Stimulated activated effector memory CD8-positive, alpha-beta T cell treated with anti-CD3 and anti-CD28 coated beads, Interleukin-12 subunit alpha, Interleukin-12 subunit beta, amount 100 ng/mL, for 72 hours (primary cell): Measurements from ENCODE around the gene ANKRD65.
"Not testable (repeated sequence)": the region's sequence is repeated elsewhere in the genome, so short reads cannot be mapped to it uniquely, and the experiment has no call there.

Source experiments
- ATAC-seq: fragments of 150-1000 bp; cut with Tn5 transposase; 2 replicates; pipeline ENCODE4 v1.10.0; 2021
- DNase-seq, 2 donors: peaks; one replicate each; pipeline ENCODE4 v3.0.0; 2021 to 2022; ENCODE audit warnings: low spot score in 2 of 2
- H3K27ac Mint-ChIP-seq: one replicate; pipeline ENCODE4 v1.8.0; 2022; ENCODE audit warnings: mild to moderate bottlenecking, mixed read lengths
- H3K36me3 Mint-ChIP-seq: one replicate; pipeline ENCODE4 v1.8.0; 2022; ENCODE audit warnings: mild to moderate bottlenecking, mixed read lengths
- H3K4me1 Mint-ChIP-seq: one replicate; pipeline ENCODE4 v1.8.0; 2022; ENCODE audit warnings: mixed read lengths
- H3K4me3 Mint-ChIP-seq: one replicate; pipeline ENCODE4 v1.8.0; 2022; ENCODE audit warnings: mild to moderate bottlenecking, mixed read lengths
- H3K9me3 Mint-ChIP-seq: one replicate; pipeline ENCODE4 v1.8.0; 2022; ENCODE audit warnings: mixed read lengths

ANKRD65 gene

GRCh38 chr1:1417825-1418463 is 3.1 kb downstream of the ANKRD65 start:
- not testable (repeated sequence) for DNase-seq, H3K27ac Mint-ChIP-seq, ATAC-seq, H3K9me3 Mint-ChIP-seq, H3K36me3 Mint-ChIP-seq
- Mint-ChIP-seq H3K4me1 (peaks cover 12% of the 10 kb centered on the region), H3K4me3 (peak overlapping the region; percentile 12)

- not testable (repeated sequence) for DNase-seq, H3K9me3 Mint-ChIP-seq, ATAC-seq, H3K36me3 Mint-ChIP-seq, H3K4me1 Mint-ChIP-seq, H3K27ac Mint-ChIP-seq
- peak overlapping the region; percentile 12 for H3K4me3 Mint-ChIP-seq
Observed at GRCh38 chr1:1417396-1417795, 3.7 kb downstream of the ANKRD65 start.

- ATAC-seq (no peak), DNase-seq (no peak)
- H3K9me3 Mint-ChIP-seq, result no peaks in the 10 kb centered on the region
- H3K36me3 Mint-ChIP-seq, result peaks cover 1% of the 10 kb centered on the region
- peaks cover 6% of the 10 kb centered on the region for H3K4me1 Mint-ChIP-seq
- no peak overlapping the region for H3K27ac Mint-ChIP-seq
- H3K4me3 Mint-ChIP-seq, result no peak overlapping the region
Observed at GRCh38 chr1:1415751-1416150, 5.3 kb downstream of the ANKRD65 start.

- not testable (repeated sequence) for H3K9me3 Mint-ChIP-seq, DNase-seq, H3K27ac Mint-ChIP-seq, H3K4me1 Mint-ChIP-seq, H3K4me3 Mint-ChIP-seq, ATAC-seq
- H3K36me3 Mint-ChIP-seq, result peaks cover 25% of the 10 kb centered on the region
Observed at GRCh38 chr1:1412311-1412902, 8.7 kb downstream of the ANKRD65 start.

GRCh38 chr1:1411626-1412025 is 9.4 kb downstream of the ANKRD65 start:
- Mint-ChIP-seq H3K27ac (peak overlapping the region; percentile 23), H3K36me3 (peaks cover 32% of the 10 kb centered on the region), H3K9me3 (no peaks in the 10 kb centered on the region), H3K4me3 (no peak overlapping the region), H3K4me1 (peaks cover 5% of the 10 kb centered on the region)
- ATAC-seq (no peak), DNase-seq (no peak)

- not testable (repeated sequence) for H3K4me3 Mint-ChIP-seq, ATAC-seq, DNase-seq, H3K27ac Mint-ChIP-seq, H3K9me3 Mint-ChIP-seq
- Mint-ChIP-seq H3K4me1 (peaks cover 18% of the 10 kb centered on the region), H3K36me3 (peaks cover 46% of the 10 kb centered on the region)
Observed at GRCh38 chr1:1410238-1410637, 10.8 kb downstream of the ANKRD65 start.

- DNase-seq (no peak), ATAC-seq (peak; percentile 41)
- peak overlapping the region; percentile 94 for H3K27ac Mint-ChIP-seq
- H3K4me3 Mint-ChIP-seq, result peak overlapping the region; percentile 88
- H3K36me3 Mint-ChIP-seq, result peaks cover 71% of the 10 kb centered on the region
- no peaks in the 10 kb centered on the region for H3K9me3 Mint-ChIP-seq
- H3K4me1 Mint-ChIP-seq, result peaks cover 27% of the 10 kb centered on the region
Observed at GRCh38 chr1:1407636-1408318, 13.3 kb downstream of the ANKRD65 start.

GRCh38 chr1:1406821-1407635 is 14.0 kb downstream of the ANKRD65 start, which contains the start of gene MRPL20:
TSS of gene MRPL20 (minus strand) at chr1:1407293. CDS start at chr1:1407217, 76 bp downstream.
- ATAC-seq (peak; percentile 97), DNase-seq (peak; percentile 88 to 96)
- Mint-ChIP-seq H3K4me1 (peaks cover 32% of the 10 kb centered on the region), H3K9me3 (no peaks in the 10 kb centered on the region), H3K4me3 (peak within 1 kb of the TSS; percentile 88), H3K27ac (peak within 1 kb of the TSS; percentile 94), H3K36me3 (peaks cover 78% of the 10 kb centered on the region)

- Mint-ChIP-seq H3K36me3 (peaks cover 86% of the 10 kb centered on the region), H3K4me3 (peak overlapping the region; percentile 88), H3K9me3 (no peaks in the 10 kb centered on the region), H3K4me1 (peaks cover 38% of the 10 kb centered on the region), H3K27ac (peak overlapping the region; percentile 94)
- no peak for DNase-seq
- peak; percentile 0 for ATAC-seq
Observed at GRCh38 chr1:1406101-1406820, 14.8 kb downstream of the ANKRD65 start.

GRCh38 chr1:1403653-1404052 is 17.4 kb downstream of the ANKRD65 start:
- Mint-ChIP-seq H3K9me3 (no peaks in the 10 kb centered on the region), H3K4me1 (peaks cover 56% of the 10 kb centered on the region), H3K36me3 (peaks cover 93% of the 10 kb centered on the region), H3K4me3 (no peak overlapping the region), H3K27ac (peak overlapping the region; percentile 23)
- ATAC-seq (no peak), DNase-seq (no peak)

- Mint-ChIP-seq H3K36me3 (peaks cover 95% of the 10 kb centered on the region), H3K27ac (peak overlapping the region; percentile 23), H3K4me1 (peaks cover 56% of the 10 kb centered on the region)
- not testable (repeated sequence) for H3K4me3 Mint-ChIP-seq, ATAC-seq, H3K9me3 Mint-ChIP-seq, DNase-seq
Observed at GRCh38 chr1:1402901-1403392, 18.1 kb downstream of the ANKRD65 start.

GRCh38 chr1:1402072-1402900 is 18.8 kb downstream of the ANKRD65 start:
- peaks cover 59% of the 10 kb centered on the region for H3K4me1 Mint-ChIP-seq
- H3K9me3 Mint-ChIP-seq, result no peaks in the 10 kb centered on the region
- no peak for ATAC-seq
- peak overlapping the region; percentile 76 for H3K27ac Mint-ChIP-seq
- H3K4me3 Mint-ChIP-seq, result no peak overlapping the region
- DNase-seq, result no peak
- H3K36me3 Mint-ChIP-seq, result peaks cover 95% of the 10 kb centered on the region

- Mint-ChIP-seq H3K9me3 (no peaks in the 10 kb centered on the region), H3K36me3 (peaks cover 95% of the 10 kb centered on the region), H3K27ac (peak overlapping the region; percentile 94), H3K4me3 (peak overlapping the region; percentile 84), H3K4me1 (peaks cover 59% of the 10 kb centered on the region)
- ATAC-seq (no peak), DNase-seq (no peak)
Observed at GRCh38 chr1:1401457-1402010, 19.5 kb downstream of the ANKRD65 start.
